SH-SY5Y (cell line): ENCODE data around the gene DCBLD2.

Experiments used
- GATA2 ChIP-seq: IDR thresholded peaks from 2 replicates; pipeline ENCODE4 v1.6.1; 2011; ENCODE audit warnings: mild to moderate bottlenecking, low read depth, low read length
- GATA3 ChIP-seq: IDR thresholded peaks from 2 replicates; pipeline ENCODE4 v1.6.1; 2011; ENCODE audit warnings: low read depth, mild to moderate bottlenecking, low read length, moderate library complexity

DNA sequence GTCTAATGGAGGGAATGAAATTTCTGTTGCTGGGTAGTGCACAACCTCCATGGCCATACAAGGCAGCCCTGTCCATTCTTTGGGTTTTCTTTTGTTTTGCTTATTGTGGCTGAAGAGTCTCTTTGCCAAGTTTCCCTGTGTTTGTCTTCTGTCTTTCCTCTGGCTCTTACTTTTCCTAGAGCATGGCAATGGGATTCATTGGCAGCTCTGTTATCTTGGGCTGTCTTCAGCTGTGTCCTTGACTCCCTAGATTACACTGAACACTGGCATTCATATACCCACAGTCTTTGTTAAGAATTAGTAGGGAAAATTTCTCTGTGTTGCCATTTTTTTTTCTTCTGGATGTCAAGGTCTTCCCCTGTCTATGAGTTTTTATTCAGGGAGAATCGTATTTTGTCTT is 16.1 kb upstream of the DCBLD2 start:
- TF ChIP-seq GATA3 = no peak
- no peak for TF ChIP-seq GATA2
